ENCODE results near the gene OTOA. TPM values are rescaled to one million over a fixed set of nuclear protein-coding genes. Genes with fewer than 3 reads are reported as not detected.

Gene OTOA
- total RNA-seq, 1 donor from 2014 or later: under 0.01 TPM

Other genes with a start within 250 kb of the OTOA start
- 165 and 184 TPM in 2 replicates for gene METTL9, start 64.4 kb upstream of the OTOA start, total RNA-seq
- not detected in 2 replicates for gene IGSF6, start 11.4 kb upstream of the OTOA start, total RNA-seq
- 10.7 and 19.0 TPM in 2 replicates for gene NPIPB4, start 193.8 kb downstream of the OTOA start, total RNA-seq

Data from lung microvascular endothelial cell (primary cell).